Activated T-cell treated with anti-CD3 and anti-CD28 coated beads, Interleukin-2, amount 50 U/mL, for 72 hours (primary cell): ENCODE data around the gene PAPOLG. TPM values are rescaled to one million over a fixed set of nuclear protein-coding genes. Genes with fewer than 3 reads are reported as not detected.

ENCODE experiments used
- ATAC-seq, 2 donors: fragments of 150-1000 bp; cut with Tn5 transposase; replicated peaks in 1 of 2; 2 replicates each; pipeline ENCODE4 v1.10.0; 2021; ENCODE audit warnings: moderate library complexity in 2 of 2, mild to moderate bottlenecking in 1 of 2
- DNase-seq, 2 donors: peaks; one replicate each; pipeline ENCODE4 v3.0.0; 2021 to 2022; ENCODE audit warnings: mixed read lengths in 1 of 2
- H3K27ac Mint-ChIP-seq: one replicate; pipeline ENCODE4 v1.8.0; 2022; ENCODE audit warnings: mild to moderate bottlenecking, moderate library complexity, mixed read lengths
- H3K27me3 Mint-ChIP-seq: one replicate; pipeline ENCODE4 v1.8.0; 2022; ENCODE audit warnings: low read depth, mixed read lengths
- H3K36me3 Mint-ChIP-seq, 2 donors: one replicate each; pipeline ENCODE4 v1.8.0; 2022; ENCODE audit warnings: mixed read lengths in 2 of 2, mild to moderate bottlenecking in 1 of 2; ENCODE audit not compliant: insufficient read depth in 2 of 2
- H3K4me1 Mint-ChIP-seq: one replicate; pipeline ENCODE4 v1.8.0; 2022; ENCODE audit warnings: low read depth, mixed read lengths
- H3K4me3 Mint-ChIP-seq, 2 donors: one replicate each; pipeline ENCODE4 v1.8.0; 2022; ENCODE audit warnings: mild to moderate bottlenecking in 2 of 2, mixed read lengths in 2 of 2, moderate library complexity in 2 of 2
- H3K9me3 Mint-ChIP-seq, 2 donors: one replicate each; pipeline ENCODE4 v1.8.0; 2022; ENCODE audit warnings: mixed read lengths in 2 of 2
- total RNA-seq, 2 donors: library from RNA; stranded (reverse); gene quantifications; one replicate each; pipeline ENCODE4 v1.2.3, GENCODE V29; 2022

The PAPOLG gene
- total RNA-seq, 2 donors from 2014 or later: 18.3 to 22.9 TPM

- H3K27ac Mint-ChIP-seq: no peak overlapping the region
Measured at GRCh38 chr2:60834270-60834717, 78.2 kb downstream of the PAPOLG start.

GRCh38 chr2:60836491-60836890, 80.4 kb downstream of the PAPOLG start:
- peaks cover 0 to 3% of the 10 kb centered on the region in 2 donors for H3K9me3 Mint-ChIP-seq
- H3K4me1 Mint-ChIP-seq: peaks cover 44% of the 10 kb centered on the region
- H3K4me3 Mint-ChIP-seq: no peak overlapping the region
- DNase-seq: no peak
- H3K36me3 Mint-ChIP-seq: peaks cover 0 to 4% of the 10 kb centered on the region in 2 donors
- no peaks in the 10 kb centered on the region for H3K27me3 Mint-ChIP-seq
- no peak for ATAC-seq
- H3K27ac Mint-ChIP-seq: no peak overlapping the region

More at GRCh38 chr2:60834270-60834717, 78.2 kb downstream of the PAPOLG start:
- no peaks in the 10 kb centered on the region for H3K27me3 Mint-ChIP-seq
- peak overlapping the region in 1 of 2 donors; percentile 0 for H3K4me3 Mint-ChIP-seq
- peaks cover 0 to 4% of the 10 kb centered on the region in 2 donors for H3K36me3 Mint-ChIP-seq
- H3K9me3 Mint-ChIP-seq: peaks cover 0 to 3% of the 10 kb centered on the region in 2 donors
- no peak for DNase-seq
- peaks cover 38% of the 10 kb centered on the region for H3K4me1 Mint-ChIP-seq
- peak in 1 of 2 donors; percentile 18 for ATAC-seq

DNA sequence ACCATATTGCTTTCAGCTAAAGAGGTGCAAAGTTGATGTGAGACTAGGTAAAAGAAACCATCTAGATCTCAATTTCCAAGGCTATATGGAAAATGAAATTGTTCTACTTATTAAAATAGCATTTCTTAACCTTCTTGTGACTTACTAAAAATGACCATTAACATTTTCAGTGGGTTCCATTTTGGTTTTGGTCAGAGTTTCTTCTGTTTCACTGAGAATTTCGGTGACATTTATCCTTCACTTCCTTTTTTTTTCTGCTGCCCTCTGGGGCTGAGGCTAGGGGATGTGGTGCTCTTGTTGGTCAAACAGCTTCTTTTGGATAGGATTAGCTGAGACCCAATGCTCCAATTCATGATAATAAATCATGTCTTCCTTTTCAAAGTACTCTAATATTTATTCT, 81.1 kb downstream of the PAPOLG start:
- H3K27me3 Mint-ChIP-seq: no peaks in the 10 kb centered on the region
- H3K4me1 Mint-ChIP-seq: peaks cover 46% of the 10 kb centered on the region
- DNase-seq (no peak), ATAC-seq (no peak)
- H3K4me3 Mint-ChIP-seq: no peak overlapping the region
- peaks cover 0 to 3% of the 10 kb centered on the region in 2 donors for H3K9me3 Mint-ChIP-seq
- H3K36me3 Mint-ChIP-seq: peaks cover 0 to 4% of the 10 kb centered on the region in 2 donors
- no peak overlapping the region for H3K27ac Mint-ChIP-seq

- Mint-ChIP-seq H3K4me1 (peaks cover 45% of the 10 kb centered on the region), H3K27me3 (no peaks in the 10 kb centered on the region), H3K36me3 (peaks cover 0 to 2% of the 10 kb centered on the region in 2 donors), H3K4me3 (no peak overlapping the region), H3K27ac (no peak overlapping the region), H3K9me3 (peaks cover 0 to 3% of the 10 kb centered on the region in 2 donors)
- DNase-seq (no peak), ATAC-seq (no peak)
Measured at GRCh38 chr2:60838481-60838880, 82.4 kb downstream of the PAPOLG start.

- Mint-ChIP-seq H3K4me1 (peaks cover 46% of the 10 kb centered on the region), H3K27me3 (no peaks in the 10 kb centered on the region), H3K36me3 (peaks cover 0 to 2% of the 10 kb centered on the region in 2 donors), H3K9me3 (peaks cover 0 to 3% of the 10 kb centered on the region in 2 donors), H3K27ac (no peak overlapping the region), H3K4me3 (no peak overlapping the region)
- ATAC-seq (peak in 1 of 2 donors; percentile 25), DNase-seq (no peak)
Measured at GRCh38 chr2:60839126-60839813, 83.2 kb downstream of the PAPOLG start.

DNA sequence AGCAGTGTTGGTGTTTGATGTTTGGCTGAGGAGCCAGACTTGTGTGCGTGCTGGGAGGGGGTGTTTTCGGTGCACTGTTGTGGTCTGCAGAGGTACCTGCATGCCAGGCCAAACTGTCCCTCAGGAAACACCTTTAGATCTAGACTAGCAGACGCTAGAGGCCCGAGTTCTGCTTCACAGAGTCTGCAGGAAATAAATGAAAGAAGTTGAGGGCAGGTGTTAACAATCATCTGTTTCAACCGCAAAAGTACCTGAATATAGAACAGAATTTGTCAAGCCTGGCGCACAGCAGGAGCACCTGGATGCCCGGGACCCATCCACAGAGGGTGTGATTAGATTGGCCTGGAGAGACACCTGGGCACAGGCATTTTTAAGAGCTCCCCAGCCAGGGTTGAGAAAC, 84.8 kb downstream of the PAPOLG start:
- Mint-ChIP-seq H3K27ac (no peak overlapping the region), H3K9me3 (peaks cover 0 to 2% of the 10 kb centered on the region in 2 donors), H3K4me1 (peaks cover 42% of the 10 kb centered on the region), H3K4me3 (peak overlapping the region in 1 of 2 donors; percentile 43), H3K36me3 (no peaks in the 10 kb centered on the region), H3K27me3 (no peaks in the 10 kb centered on the region)
- DNase-seq: no peak
- peak; percentile 21 to 36 for ATAC-seq

GRCh38 chr2:60843006-60843405, 86.9 kb downstream of the PAPOLG start:
- Mint-ChIP-seq H3K4me3 (no peak overlapping the region), H3K4me1 (peaks cover 42% of the 10 kb centered on the region), H3K9me3 (peaks cover 0 to 3% of the 10 kb centered on the region in 2 donors), H3K36me3 (no peaks in the 10 kb centered on the region), H3K27me3 (no peaks in the 10 kb centered on the region), H3K27ac (no peak overlapping the region)
- ATAC-seq: no peak
- DNase-seq: no peak

GRCh38 chr2:60844105-60844504, 88.0 kb downstream of the PAPOLG start:
- H3K4me1 Mint-ChIP-seq: peaks cover 41% of the 10 kb centered on the region
- H3K36me3 Mint-ChIP-seq: no peaks in the 10 kb centered on the region
- peak overlapping the region; percentile 42 to 51 for H3K4me3 Mint-ChIP-seq
- DNase-seq (peak in 1 of 2 donors; percentile 27), ATAC-seq (peak; percentile 69 to 77)
- no peak overlapping the region for H3K27ac Mint-ChIP-seq
- peaks cover 0 to 3% of the 10 kb centered on the region in 2 donors for H3K9me3 Mint-ChIP-seq
- no peaks in the 10 kb centered on the region for H3K27me3 Mint-ChIP-seq

GRCh38 chr2:60847854-60848253, 91.8 kb downstream of the PAPOLG start:
- DNase-seq (no peak), ATAC-seq (no peak)
- Mint-ChIP-seq H3K27me3 (no peaks in the 10 kb centered on the region), H3K36me3 (no peaks in the 10 kb centered on the region), H3K27ac (no peak overlapping the region), H3K4me3 (no peak overlapping the region), H3K9me3 (peaks cover 0 to 3% of the 10 kb centered on the region in 2 donors), H3K4me1 (peaks cover 16% of the 10 kb centered on the region)

Other genes starting within 250 kb of the PAPOLG start
- 1 to 10 TPM in 1 of 2 donors, under 1 TPM in 1; 1.00 to 1.2 TPM for gene BCL11A, start 202.6 kb upstream of the PAPOLG start, total RNA-seq
- gene REL, start 125.3 kb downstream of the PAPOLG start, total RNA-seq: 10 to 100 TPM; 72.6 to 81.0 TPM